SH-SY5Y (cell line): ENCODE measurements around the gene MFAP2.

Source experiments
- GATA2 ChIP-seq: IDR thresholded peaks from 2 replicates; pipeline ENCODE4 v1.6.1; 2011; ENCODE audit warnings: mild to moderate bottlenecking, low read depth, low read length
- GATA3 ChIP-seq: IDR thresholded peaks from 2 replicates; pipeline ENCODE4 v1.6.1; 2011; ENCODE audit warnings: low read depth, mild to moderate bottlenecking, low read length, moderate library complexity

MFAP2 gene

DNA sequence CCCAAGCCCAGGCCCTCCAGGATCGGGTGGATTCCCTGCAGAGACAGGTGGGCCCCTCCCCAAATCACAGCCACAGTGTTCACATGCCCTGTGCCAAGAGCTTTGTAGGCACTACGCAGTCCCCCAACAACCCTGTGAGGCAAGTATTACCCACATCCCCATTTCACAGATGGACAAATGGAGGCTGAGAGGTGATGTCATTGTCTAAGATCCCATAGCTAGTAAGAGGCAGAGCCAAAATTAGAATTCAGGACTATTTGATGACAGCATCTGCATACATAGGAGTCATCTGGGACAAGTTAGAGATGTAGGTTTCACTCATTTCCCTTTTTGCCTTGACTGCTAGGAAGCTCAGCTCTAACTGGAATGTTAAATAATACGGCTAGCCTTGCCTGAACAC lies 12.0 kb downstream of the MFAP2 start:
- no peak for TF ChIP-seq GATA3
- no peak for TF ChIP-seq GATA2

DNA sequence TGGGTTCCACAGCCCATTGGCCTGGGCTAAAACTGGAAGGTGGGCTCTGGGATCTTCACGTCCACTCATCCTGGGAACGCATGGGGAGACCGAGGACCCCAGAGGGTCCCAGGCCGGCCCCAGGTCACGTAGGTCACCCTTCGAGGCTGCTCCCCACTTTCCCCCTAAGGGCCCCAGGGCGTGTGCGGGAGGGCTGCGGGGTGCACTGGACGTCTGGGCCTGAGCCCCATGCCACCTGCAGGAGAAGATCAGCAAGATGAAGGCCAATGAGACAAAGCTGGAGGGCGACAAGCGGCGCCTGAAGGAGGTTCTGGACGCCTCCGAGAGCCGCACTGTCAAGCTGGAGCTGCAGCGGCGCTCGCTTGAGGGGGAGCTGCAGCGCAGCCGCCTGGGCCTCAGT lies 12.5 kb downstream of the MFAP2 start:
- no peak for TF ChIP-seq GATA3
- TF ChIP-seq GATA2, result no peak

DNA sequence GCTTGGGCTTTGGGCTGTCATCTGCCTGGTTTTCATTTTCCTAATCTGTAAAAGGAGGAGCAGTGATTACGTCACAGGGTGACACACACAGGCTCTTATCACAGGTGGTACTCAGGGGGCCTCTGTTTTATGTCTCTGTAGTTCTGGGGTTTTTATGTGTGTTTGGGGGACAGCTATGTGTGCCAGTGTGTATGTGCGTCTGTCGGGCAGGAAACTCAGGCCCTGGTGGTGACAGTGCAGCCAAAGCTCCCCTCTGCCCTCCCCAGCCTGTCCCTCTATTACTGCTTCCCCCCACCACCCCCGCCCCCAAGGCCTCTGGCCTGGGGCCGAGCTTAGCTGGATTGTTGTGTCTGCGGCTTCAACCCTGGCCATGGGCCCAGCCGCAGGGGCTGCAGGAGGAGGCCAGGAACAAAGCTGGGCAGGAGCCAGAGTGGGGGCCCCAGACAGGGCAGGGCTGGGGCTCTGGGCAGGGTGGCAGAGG lies 13.3 kb downstream of the MFAP2 start:
- TF ChIP-seq GATA3, result no peak
- no peak for TF ChIP-seq GATA2

DNA sequence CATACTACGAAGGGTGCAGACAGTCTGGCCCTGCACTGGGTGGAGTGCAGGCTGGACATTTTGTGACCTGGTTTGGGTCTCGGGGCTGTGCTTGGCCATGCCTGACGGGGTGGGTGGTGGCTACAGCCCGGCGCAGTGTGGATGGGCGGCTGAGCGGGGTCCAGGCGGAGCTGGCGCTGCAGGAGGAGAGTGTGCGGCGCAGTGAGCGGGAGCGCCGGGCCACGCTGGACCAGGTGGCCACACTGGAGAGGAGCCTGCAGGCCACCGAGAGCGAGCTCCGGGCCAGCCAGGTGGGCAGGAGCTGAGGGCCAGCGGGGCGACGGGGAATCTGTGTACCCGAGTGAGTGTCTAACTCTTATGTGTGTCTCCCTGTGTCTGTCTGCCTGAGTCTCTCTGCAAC lies 14.1 kb downstream of the MFAP2 start:
- no peak for TF ChIP-seq GATA2
- no peak for TF ChIP-seq GATA3

DNA sequence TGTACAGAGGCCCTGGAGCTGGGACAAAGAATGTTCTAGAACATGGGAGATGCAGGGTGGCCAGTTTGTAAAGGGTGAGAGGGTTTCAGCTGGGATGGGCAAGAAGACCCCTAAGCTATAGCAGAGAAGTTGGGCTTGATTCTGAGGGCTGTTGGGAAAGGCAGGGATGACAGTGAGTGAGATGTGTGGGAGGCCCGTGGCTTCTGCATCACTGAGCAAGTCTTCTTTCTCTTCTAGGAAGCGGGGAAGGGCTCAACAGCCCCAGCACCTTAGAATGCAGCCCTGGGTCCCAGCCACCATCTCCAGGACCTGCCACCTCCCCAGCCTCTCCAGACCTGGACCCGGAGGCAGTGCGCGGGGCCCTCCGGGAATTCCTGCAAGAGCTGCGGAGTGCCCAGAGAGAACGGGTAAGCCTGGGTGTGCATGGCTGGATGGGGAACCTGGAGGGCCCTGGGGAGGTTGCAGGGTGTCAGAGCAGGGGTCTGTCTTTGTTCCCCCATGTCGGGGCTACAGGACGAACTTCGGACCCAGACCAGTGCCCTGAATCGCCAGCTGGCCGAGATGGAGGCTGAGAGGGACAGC lies 14.8 kb downstream of the MFAP2 start:
- TF ChIP-seq GATA3 (no peak), GATA2 (no peak)

DNA sequence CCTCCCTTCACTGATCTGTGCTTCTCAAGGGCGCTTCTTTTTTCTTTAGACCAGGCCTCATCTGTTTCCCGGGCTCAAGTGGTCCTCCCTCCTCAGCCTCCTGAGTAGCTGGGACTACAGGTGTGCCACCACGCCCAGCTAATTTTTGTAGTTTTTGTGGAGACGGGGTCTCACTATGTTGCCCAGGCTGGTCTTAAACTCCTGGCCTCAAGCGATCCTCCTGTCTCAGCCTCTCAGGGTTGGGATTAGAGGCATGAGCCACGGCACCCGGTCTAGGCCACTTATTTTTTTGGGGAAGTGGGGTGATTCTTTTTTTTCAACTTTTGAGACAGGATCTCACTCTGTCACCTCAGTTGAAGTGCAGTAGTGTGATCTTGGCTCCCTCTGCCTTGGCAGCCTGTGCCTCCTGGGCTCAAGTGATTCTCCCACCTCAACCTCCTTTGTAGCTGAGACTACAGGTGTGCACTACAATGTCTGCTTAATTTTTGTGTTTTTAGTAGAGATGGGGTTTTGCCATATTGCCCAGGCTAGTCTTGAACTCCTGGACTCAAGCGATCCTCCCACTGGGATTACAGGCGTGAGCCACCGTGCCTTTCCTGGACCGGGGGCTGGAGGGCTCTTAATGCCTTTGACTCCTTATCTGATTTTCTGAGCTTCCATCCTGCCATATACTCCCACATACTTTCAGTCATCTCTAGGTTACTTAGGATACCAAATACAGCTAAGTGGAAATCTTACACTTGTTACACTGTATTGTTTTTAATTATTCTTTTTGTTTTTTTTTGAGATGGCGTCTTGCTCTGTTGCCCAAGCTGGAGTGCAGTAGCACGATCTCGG lies 18.9 kb downstream of the MFAP2 start:
- no peak for TF ChIP-seq GATA3
- TF ChIP-seq GATA2, result no peak

DNA sequence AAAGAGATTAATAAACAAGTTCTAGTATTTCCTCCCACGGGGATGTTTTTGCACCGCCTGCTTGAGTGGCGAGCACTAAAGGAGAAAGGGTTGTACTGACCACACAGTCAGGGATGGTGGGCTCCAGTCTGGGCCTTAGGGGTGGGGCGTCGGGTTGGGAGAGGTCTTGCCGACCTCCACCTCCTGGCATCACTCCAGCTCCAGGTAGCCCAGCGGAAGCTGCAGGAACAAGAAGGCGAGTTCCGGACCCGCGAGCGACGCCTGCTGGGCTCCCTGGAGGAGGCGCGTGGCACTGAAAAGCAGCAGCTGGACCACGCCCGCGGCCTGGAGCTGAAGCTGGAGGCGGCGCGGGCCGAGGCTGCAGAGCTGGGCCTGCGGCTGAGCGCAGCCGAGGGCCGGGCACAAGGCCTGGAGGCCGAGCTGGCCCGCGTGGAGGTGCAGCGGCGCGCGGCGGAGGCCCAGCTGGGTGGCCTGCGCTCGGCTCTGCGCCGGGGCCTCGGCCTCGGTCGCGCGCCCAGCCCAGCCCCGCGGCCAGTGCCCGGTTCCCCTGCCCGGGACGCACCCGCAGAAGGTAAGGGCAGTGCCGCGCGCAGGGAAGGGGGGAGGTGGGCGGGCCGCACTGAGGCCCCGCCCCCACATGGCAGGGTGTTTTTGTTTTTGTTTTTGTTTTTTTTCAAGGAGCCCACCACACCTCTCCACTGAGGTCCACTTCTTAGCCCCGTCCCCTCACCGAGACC lies 19.7 kb downstream of the MFAP2 start:
- TF ChIP-seq GATA3 (no peak), GATA2 (no peak)

DNA sequence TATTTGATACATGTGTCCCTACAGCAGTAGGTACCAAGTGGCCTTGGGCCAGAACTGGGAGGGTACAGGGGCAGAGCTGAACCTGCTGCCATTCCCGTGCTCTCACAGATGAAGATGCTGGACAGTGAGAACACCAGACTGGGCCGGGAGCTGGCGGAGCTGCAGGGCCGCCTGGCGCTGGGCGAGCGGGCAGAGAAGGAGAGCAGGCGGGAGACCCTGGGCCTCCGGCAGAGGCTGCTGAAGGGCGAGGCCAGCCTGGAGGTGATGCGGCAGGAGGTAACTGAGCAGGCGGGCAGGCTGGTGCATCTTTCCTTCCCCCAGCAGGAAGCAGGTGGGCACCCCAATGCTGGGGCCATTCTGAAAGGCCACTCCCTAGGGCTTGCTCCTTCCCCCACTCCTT lies 21.9 kb downstream of the MFAP2 start:
- no peak for TF ChIP-seq GATA3
- no peak for TF ChIP-seq GATA2

DNA sequence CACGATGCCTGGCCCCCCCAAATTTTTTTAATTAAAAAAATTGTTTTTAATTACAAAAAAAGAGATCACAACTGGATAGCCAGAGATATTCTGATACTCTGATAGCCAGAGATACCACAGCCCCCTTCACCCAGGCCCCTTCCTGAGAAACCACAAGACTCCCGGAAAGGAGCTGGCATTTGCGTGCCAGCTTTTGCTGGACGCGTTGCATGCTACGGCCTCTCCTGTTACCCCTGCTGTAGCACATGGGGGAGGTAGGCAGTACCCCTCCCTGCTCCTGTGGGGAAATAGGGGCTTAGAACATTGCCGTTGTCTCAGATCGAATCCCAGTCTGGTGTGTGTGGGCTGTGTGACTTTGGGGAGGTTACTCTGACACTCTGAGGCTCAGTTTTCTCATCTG lies 22.7 kb downstream of the MFAP2 start:
- TF ChIP-seq GATA2 (no peak), GATA3 (no peak)

DNA sequence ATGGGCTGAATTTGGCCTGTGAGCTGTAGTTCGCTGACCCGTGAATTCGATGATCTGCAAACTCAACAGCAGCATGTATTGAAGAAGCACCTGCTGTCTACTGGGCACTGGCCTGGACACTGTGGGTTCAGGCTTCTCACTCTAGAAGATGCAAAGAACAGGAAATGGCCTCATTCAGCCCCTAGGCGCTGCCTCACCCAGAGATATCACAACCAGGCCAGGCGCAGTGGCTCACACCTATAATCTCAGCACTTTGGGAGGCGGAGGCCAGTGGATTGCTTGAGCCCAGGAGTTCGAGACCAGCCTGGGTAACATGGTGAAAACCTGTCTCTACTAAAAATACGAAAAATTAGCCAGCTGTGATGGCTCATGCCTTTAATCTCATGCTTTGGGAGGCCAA lies 23.6 kb downstream of the MFAP2 start:
- no peak for TF ChIP-seq GATA3
- TF ChIP-seq GATA2, result no peak

DNA sequence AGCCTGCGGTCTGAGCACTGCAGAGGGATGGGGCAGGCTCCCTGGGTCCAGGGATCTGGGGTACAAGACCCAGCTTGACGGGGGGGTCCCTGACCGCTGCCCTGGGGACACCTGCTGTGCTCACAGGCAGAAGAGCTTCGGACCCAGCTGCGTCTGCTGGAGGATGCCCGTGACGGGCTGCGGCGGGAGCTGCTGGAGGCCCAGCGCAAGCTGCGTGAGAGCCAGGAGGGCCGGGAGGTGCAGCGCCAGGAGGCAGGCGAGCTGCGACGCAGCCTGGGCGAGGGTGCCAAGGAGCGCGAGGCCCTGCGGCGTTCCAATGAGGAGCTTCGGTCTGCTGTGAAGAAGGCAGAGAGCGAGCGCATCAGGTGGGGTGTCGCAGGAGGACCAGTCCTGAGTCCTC lies 25.2 kb downstream of the MFAP2 start:
- TF ChIP-seq GATA3 (no peak), GATA2 (no peak)

DNA sequence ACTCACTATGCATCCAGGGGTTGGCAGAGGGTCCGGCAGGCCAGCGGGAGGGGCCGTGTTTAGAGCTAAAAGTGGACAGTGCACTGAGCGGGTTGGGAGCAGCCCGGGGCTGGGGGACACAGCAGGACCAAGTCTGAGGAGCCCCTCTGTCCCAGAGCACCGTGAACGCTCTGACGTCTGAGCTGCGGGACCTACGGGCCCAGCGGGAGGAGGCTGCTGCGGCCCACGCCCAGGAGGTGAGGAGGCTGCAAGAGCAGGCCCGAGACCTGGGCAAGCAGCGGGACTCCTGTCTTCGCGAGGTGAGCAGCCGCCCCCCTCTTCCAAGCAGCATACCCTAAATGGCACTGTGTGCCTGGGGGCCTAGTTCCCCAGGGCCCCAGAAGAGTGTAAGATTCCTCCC lies 25.8 kb downstream of the MFAP2 start:
- TF ChIP-seq GATA2 (no peak), GATA3 (no peak)

DNA sequence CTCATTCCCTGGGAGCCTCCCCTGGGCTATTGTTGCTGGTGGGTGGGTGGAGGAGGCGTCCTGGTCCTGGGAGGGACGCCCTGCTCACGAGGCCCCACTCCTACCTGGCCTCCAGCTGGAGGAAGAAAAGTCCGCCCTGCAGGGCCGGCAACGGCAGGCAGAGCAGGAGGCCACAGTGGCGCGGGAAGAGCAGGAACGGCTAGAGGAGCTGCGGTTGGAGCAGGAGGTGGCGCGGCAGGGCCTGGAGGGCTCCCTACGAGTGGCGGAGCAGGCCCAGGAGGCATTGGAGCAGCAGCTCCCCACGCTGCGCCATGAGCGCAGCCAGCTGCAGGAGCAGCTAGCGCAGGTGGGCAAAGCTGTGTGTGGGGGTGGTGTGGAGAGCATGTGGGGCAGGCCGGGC lies 33.8 kb downstream of the MFAP2 start:
- TF ChIP-seq GATA2 (no peak), GATA3 (no peak)

DNA sequence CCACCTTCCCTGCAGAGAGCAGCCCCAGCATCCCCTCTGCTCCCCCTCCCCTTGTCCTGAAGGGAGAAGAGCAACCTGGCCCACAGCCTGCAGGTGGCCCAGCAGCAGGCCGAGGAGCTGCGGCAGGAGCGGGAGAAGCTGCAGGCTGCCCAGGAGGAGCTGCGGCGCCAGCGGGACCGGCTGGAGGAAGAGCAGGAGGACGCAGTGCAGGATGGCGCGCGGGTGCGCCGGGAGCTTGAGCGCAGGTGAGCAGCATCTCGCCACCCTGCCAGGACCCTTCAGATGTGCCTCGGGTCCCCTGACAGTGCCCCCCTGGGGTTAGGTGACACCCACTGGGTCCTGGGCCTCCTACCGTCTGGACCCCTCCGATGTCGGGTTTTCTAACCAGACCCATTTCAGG lies 36.4 kb downstream of the MFAP2 start:
- TF ChIP-seq GATA2 (no peak), GATA3 (no peak)
